DOHH2 (cell line): ENCODE results near the gene ITGB8.

Experiments used
- CTCF ChIP-seq: fragments of 200-600 bp; sonication (generic); IDR thresholded peaks from one replicate; pipeline ENCODE4 v1.5.1; 2014; ENCODE audit warnings: antibody characterized with exemption, mild to moderate bottlenecking, low read depth, low read length; ENCODE audit not compliant: poor library complexity, severe bottlenecking
- EZH2phosphoT487 ChIP-seq: fragments of 200-600 bp; sonication (generic); IDR thresholded peaks from 2 replicates; pipeline ENCODE4 v1.6.1; 2017; ENCODE audit warnings: borderline replicate concordance, mild to moderate bottlenecking, antibody characterized with exemption, low read length, moderate library complexity, mixed read lengths

- TF ChIP-seq CTCF (no peak), EZH2phosphoT487 (no peak)
Observed at GRCh38 chr7:20313626-20314025, 17.1 kb upstream of the ITGB8 start.
